ENCODE data around the gene ELANE. TPM values are rescaled to one million over a fixed set of nuclear protein-coding genes. Genes with fewer than 3 reads are reported as not detected.
"Not testable (repeated sequence)": the region's sequence is repeated elsewhere in the genome, so short reads cannot be mapped to it uniquely, and the experiment has no call there.

Gene ELANE
- total RNA-seq, 1 donor from 2014 or later = 1.3 TPM

DNA sequence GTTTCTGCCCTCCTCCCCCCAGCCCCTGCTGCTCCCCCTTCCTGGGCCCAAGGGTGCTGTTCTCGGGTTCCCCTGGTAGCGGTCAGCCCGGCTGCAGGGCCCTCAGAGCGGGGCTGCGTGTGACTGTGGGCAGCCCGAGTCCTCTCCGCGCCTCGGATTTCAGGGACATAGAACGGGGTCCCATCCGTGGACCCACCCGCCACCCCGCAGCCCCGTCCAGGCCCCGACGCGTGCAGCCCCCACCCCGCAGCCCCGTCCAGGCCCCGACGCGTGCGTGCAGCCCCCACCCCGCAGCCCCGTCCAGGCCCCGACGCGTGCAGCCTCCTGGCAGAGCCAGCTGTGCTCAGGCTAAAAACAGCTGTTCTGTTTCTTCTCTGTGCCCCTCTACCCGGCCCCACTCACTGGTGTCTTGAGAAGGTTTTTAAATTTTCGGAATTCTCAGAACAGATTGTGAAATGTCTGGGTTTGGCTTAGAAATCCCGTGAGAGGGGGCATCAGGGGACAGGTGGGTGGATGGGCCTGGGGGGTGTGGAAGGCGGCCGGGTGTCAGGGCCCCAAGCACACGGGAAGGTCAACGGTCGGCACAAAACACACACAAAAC, 16.8 kb upstream of the ELANE start:
- no peak for DNase-seq (ENCODE audit: low spot score)

- DNase-seq (ENCODE audit: low spot score) = no peak
Observed at GRCh38 chr19:840519-841206, 11.4 kb upstream of the ELANE start, which contains the start of gene PRTN3. Gene PRTN3 (plus strand): TSS chr19:840999. CDS start chr19:841009, 10 bp downstream.

- DNase-seq (ENCODE audit: low spot score) = not testable (repeated sequence)
Observed at GRCh38 chr19:842802-843179, 9.3 kb upstream of the ELANE start.

DNA sequence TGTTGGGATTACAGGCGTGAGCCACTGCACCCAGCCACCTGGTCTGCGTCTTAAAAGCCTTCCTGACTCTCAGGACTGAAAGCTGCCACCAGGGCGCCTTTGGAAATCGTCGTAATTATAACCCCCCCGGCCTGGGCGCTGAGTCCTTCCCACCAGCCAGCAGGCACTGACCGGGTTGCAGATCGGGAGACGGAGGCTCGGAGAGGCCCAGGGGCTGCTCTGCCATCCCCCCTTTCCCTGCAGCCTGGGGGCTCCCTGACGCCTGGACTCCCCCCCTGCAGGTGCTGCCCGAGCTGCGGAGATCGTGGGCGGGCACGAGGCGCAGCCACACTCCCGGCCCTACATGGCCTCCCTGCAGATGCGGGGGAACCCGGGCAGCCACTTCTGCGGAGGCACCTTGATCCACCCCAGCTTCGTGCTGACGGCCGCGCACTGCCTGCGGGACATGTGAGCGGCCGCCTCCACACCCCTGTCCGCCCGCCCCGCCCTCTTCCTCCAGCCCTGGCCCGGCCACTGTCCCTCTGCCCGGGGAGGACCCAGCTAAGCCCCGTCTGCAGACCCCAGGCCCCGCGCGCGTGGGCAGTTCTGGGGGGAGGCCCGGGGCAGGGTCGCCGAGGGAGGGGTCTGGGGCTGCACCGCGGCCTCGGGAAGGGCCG, 8.8 kb upstream of the ELANE start:
- DNase-seq (ENCODE audit: low spot score) = no peak

GRCh38 chr19:843836-844545, 8.1 kb upstream of the ELANE start:
- no peak for DNase-seq (ENCODE audit: low spot score)

DNA sequence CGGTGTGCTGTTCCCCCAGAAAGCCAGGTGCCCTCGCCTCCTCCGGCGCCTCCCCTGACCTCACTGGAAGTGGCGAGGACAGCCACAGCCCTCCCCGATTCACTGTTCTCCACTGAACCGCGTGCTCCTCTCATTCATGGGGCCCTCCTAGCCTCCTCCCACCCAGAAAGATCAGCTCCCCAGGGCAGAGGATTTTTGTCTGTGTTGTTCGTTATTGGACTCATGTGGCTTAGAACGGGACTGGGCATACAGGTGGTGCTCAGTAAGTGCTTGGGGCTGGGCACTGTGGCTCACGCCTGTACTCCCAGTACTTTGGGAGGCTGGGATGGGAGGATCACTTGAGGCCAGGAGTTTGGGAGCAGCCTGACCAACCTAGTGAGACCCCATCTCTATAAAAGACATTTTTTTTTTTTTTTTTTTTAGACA, 7.5 kb upstream of the ELANE start:
- DNase-seq (ENCODE audit: low spot score) = no peak

- DNase-seq (ENCODE audit: low spot score) = no peak
Observed at GRCh38 chr19:845707-846521, 6.2 kb upstream of the ELANE start.

GRCh38 chr19:848386-848921, 3.6 kb upstream of the ELANE start:
- no peak for DNase-seq (ENCODE audit: low spot score)

DNA sequence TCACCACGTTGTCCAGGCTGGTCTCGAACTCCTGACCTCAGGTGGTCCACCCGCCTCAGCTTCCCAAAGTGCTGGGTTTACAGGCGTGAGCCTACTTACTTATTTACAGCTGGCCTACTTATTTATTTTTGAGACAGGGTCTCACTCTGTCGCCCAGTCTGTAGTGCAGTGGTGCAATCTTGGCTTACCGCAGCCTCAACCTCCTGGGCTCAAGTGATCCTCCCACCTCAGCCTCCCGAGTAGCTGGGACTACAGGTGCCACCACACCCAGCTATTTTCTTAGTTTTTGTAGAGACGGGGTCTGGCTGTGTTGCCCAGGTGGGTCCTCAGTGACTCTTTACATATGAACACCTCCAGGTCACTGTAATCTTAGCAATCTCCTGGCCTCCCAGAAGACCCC, 2.9 kb upstream of the ELANE start:
- not testable (repeated sequence) for DNase-seq (ENCODE audit: low spot score)

GRCh38 chr19:850221-850978, 1.7 kb upstream of the ELANE start:
- peak; percentile 96 for DNase-seq (ENCODE audit: low spot score)

DNA sequence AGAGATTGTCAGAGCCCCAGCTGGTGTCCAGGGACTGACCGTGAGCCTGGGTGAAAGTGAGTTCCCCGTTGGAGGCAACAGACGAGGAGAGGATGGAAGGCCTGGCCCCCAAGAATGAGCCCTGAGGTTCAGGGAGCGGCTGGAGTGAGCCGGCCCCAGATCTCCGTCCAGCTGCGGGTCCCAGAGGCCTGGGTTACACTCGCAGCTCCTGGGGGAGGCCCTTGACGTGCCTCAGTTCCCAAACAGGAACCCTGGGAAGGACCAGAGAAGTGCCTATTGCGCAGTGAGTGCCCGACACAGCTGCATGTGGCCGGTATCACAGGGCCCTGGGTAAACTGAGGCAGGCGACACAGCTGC, 1.1 kb upstream of the ELANE start:
- DNase-seq (ENCODE audit: low spot score) = no peak

DNA sequence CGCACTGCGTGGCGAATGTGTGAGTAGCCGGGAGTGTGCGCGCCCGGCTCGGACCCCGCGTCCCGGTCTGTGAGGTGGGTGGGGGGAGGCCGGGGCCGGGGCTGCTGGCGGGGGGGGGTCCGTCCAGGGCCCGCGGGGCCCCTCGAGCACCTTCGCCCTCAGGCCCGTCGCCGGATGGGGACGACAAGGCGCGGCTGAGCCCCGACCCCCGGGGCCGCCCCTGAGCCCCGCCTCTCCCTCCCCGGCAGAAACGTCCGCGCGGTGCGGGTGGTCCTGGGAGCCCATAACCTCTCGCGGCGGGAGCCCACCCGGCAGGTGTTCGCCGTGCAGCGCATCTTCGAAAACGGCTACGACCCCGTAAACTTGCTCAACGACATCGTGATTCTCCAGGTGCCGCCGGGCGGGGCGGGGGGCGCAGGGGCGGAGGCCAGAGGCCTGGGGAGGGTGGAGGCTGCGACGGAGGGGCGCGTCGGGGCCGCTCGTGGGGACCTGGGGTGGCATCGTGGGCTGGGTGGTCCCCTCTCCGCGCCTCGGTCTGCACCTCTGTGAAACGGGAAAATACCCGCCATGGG, 997 bp downstream of the ELANE start:
- DNase-seq (ENCODE audit: low spot score) = no peak

- DNase-seq (ENCODE audit: low spot score) = not testable (repeated sequence)
Observed at GRCh38 chr19:853614-854220, 1.6 kb downstream of the ELANE start.

DNA sequence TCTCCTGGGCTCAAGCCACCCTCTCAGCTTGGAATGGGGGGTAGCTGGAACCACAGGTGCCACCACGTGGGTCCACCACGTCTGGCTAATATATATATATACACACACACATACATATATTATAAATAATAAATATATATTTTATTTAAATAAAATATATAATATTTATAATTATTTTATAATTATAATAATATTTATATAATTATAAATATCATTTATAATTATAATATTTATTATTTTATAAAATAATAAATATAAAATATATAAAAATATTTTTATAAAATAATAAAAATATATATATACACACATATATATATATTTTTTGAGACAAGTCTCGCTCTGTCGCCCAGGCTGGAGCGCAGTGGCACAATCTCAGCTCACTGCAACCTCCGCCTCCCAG, 2.4 kb downstream of the ELANE start:
- no peak for DNase-seq (ENCODE audit: low spot score)

DNA sequence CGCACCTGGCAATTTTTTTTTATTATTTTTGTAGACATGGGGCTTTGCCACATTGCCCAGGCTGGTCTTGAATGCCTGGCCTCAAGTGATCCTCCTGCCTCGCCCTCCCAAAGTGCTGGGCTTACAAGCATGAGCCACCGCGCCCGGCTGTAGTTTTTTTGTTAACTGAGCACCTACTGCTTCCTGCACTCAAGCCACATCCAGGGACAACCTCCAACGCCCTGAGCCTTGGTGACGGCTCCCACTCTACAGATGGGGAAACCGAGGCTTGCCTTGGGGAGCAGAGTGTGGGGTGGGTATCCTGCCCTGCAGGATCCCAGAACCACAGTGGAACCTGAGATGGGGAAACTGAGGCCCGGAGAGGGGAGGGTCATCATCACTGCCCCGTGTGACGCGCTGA, 3.0 kb downstream of the ELANE start:
- DNase-seq (ENCODE audit: low spot score) = no peak

DNA sequence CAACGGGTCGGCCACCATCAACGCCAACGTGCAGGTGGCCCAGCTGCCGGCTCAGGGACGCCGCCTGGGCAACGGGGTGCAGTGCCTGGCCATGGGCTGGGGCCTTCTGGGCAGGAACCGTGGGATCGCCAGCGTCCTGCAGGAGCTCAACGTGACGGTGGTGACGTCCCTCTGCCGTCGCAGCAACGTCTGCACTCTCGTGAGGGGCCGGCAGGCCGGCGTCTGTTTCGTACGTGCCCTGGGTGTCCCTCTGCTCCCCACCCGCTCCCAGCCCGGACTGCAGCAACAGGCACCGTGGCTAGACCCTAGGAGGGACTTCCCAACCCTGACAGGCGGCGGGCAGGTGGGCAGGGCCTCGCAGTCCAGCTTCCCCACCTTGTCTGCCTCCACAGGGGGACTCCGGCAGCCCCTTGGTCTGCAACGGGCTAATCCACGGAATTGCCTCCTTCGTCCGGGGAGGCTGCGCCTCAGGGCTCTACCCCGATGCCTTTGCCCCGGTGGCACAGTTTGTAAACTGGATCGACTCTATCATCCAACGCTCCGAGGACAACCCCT, 3.5 kb downstream of the ELANE start:
- DNase-seq (ENCODE audit: low spot score) = no peak

DNA sequence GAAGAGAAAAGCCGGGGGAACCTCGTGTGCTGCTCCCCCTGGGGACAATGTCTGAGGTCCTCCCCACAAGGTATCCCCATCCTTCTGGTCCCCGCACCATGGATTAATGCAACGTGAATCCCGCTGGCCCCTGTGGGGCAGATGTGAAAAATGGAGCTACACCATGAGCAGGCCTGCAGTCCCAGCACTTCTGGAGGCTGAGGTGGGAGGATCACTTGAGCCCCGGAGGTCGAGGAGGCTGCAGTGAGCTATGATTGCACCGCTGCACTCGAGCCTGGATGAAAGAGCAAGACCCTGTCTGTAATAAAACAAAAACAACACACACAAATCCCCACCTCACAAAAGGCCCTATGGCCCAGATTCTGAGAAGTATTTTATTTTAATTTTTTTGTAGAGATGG, 6.2 kb downstream of the ELANE start:
- no peak for DNase-seq (ENCODE audit: low spot score)

DNA sequence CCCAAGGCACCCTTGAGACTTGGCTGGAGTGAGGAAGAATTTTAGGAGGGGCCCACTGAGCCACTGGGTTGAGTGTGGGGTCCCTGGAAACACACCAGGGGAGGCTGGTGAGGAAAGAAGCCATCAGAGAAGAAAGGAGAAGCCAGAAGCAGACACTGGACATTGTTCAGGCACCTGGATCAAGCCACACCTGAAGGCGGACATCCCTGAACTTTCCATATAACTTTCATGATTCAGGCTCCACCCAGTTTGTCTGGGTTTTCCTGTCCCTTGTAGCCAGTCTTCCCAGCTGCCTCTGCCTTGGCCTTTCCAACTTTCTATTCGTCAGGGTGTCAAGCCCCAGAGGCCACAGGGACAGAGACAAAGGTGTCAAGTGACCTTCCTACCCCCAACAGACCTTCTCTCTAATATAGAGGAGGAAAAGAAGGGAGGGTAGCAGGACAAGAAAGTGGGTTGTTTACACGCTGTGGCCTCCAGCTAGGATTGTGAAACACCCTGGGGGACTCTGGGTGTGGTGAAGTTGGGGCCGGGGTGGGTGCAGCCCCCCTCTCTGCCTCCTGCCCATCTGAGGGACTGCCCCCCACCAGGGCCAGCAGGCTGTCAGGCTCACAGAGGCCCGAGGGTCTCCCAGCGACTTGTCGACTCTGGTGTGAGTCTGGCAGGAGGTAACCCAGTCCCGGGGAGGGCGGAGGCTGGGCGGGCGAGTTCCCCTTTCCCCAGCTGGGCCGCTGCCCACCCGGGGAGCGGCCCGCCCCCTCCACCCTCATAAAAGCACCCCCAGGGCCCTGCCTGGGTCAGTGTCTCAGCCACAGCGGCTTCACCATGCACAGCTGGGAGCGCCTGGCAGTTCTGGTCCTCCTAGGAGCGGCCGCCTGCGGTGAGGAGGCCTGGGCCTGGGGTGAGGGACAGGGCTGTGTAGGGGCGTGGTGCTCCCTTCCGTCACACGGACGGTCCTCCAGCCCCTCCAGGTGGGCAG, 7.1 kb downstream of the ELANE start, which contains the start of gene CFD:
CFD (plus strand) TSS at position 797 of the 976 bp plus-strand sequence; CDS start at position 823, 26 bp downstream.
- DNase-seq (ENCODE audit: low spot score) = no peak

Data from mesenteric fat pad (tissue), 1 donor.